HFF-Myc (cell line): ENCODE measurements around the gene OR52N4.

ENCODE experiments used
- DNase-seq: peaks from one replicate; pipeline ENCODE4 v3.0.0-alpha.2; 2011; ENCODE audit warnings: low read depth; ENCODE audit errors: extremely low read depth
- H3K4me3 ChIP-seq: replicated peaks from 2 replicates; pipeline ENCODE4 v1.5.1; 2011; ENCODE audit warnings: low read depth, mild to moderate bottlenecking, control low read depth, low read length
- TF ChIP-seq, protein P1 (sequence below): IDR thresholded peaks from 2 replicates; pipeline ENCODE4 v1.5.1; 2012; ENCODE audit warnings: mild to moderate bottlenecking, low read depth, low read length, control low read depth; ENCODE audit errors: missing control alignments

The OR52N4 gene

DNA sequence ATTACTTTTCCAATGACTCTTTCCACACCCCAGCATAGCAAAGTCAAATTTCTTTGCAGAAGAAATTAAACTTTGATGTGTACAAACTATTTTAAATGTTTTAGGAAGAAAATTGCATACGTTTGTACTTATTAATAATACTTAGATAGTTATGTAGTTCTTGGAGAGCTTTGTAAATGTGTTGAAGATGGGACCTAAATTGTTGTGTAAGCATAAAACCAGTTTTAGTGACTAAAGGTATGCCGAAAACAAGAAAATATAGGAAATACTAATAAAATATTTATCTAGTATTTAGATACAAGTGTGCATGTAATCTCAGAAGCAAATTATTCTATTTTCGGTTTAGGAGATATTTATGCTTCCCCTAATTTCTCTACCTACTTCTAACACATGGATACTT is 4.2 kb upstream of the OR52N4 start:
- TF ChIP-seq, protein P1, sequence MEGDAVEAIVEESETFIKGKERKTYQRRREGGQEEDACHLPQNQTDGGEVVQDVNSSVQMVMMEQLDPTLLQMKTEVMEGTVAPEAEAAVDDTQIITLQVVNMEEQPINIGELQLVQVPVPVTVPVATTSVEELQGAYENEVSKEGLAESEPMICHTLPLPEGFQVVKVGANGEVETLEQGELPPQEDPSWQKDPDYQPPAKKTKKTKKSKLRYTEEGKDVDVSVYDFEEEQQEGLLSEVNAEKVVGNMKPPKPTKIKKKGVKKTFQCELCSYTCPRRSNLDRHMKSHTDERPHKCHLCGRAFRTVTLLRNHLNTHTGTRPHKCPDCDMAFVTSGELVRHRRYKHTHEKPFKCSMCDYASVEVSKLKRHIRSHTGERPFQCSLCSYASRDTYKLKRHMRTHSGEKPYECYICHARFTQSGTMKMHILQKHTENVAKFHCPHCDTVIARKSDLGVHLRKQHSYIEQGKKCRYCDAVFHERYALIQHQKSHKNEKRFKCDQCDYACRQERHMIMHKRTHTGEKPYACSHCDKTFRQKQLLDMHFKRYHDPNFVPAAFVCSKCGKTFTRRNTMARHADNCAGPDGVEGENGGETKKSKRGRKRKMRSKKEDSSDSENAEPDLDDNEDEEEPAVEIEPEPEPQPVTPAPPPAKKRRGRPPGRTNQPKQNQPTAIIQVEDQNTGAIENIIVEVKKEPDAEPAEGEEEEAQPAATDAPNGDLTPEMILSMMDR: no peak
- DNase-seq: no peak
- no peak overlapping the region for H3K4me3 ChIP-seq

DNA sequence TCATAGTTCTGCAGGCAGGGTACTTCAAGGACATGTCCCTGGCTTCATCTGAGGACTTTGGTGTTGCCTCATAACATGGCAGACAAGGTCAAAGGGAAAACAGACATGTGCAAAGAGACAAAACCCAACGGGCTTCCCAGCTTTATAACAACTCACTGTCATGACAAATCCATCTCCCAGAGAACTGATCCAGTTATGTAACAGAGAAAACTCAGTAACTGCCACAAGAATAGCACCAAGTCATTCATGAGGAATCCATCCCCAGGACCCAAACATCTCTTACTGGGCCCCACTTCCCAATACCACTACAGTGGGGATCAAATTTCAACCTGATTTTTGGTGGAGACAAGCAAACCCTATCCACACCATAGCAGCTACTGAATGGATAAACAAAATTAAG is 13.0 kb downstream of the OR52N4 start:
- H3K4me3 ChIP-seq: no peak overlapping the region
- TF ChIP-seq, protein P1: no peak
- no peak for DNase-seq

DNA sequence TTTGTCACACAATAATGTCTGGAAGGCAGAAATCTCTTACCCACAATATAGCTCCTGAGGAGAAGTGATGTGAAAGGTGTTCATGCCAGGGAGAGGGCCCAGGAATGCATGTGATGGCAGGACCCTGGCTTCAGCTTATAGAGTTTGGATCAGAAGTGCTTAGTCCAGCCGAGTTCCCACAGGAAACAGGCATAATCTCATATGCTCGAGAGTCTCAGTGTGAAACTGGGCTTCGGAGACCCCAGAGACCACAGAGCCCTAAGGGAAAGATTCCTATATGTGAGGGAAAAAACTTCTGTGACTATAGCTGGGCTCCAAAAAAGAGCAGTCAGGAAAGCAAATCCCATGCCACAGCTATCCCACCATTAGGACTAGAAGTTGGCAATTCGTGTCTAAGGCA is 29.2 kb downstream of the OR52N4 start, which contains the start of gene OR52N5:
Gene OR52N5 (minus strand): TSS at position 101 of the 400 bp plus-strand sequence. CDS start 4,721 bp downstream, outside the sequence.
- no peak for DNase-seq
- H3K4me3 ChIP-seq: no peak within 1 kb of the TSS
- TF ChIP-seq, protein P1: no peak

DNA sequence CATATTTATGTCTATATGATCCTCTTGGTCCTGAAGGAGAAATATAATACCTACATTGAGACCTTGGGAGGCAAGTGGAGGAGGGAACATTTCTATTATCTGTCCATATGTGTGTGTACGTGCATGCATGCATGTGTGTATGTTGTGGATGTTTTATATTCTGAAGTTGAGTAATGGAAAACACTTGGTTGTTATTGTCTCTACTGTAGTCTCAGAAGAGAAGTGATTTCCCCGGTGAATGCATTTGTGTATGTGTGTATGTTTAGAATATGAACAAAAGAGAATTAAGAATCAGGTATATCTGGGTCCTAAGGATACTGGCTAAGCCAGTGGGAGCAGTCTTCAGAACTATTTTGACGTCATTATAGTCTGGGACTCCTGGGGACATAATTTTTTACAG is 37.1 kb downstream of the OR52N4 start, which contains the start of gene OR52N1:
Gene OR52N1 (minus strand): TSS at position 101 of the 400 bp plus-strand sequence. CDS start 2,449 bp downstream, outside the sequence.
- TF ChIP-seq, protein P1: no peak
- no peak for DNase-seq
- H3K4me3 ChIP-seq: no peak within 1 kb of the TSS

DNA sequence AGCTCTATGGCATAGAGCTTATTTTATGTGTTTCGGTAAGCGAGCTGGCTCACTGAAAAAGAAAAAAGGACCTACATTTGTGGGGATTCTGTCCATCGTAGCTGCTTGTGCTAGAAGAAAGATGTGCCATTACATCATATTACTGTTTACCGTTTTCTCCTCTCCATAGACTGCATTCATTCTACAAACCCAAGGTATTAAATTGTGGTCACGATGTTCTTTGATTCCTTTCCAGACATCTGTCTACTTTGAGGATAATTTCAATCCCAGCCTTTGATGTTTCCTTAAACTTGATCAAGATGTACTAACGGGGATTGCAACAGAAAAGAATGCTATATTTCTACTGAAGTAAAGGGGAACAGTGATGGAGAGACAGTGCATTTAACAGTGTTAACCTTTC is 42.5 kb downstream of the OR52N4 start:
- DNase-seq: no peak
- TF ChIP-seq, protein P1: no peak

DNA sequence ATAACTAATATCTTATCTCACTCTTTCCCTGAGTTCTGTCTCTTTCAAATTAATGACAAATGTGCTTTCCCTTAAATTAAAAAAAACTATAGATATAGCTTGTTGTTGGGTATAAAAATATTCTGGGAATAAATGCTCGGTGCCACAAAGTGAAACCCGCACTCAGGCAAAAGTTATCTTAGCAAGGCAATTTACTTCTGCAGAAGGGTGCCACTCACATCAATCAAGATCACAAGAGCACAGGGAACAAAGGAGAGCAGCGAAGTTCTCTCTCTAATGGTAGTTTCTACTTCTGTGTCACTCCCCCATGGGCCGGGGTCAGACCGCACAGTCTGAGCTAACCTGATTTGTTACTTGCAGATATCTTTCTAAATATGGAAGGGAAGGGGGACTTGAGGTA is 49.9 kb downstream of the OR52N4 start:
- H3K4me3 ChIP-seq: no peak overlapping the region
- TF ChIP-seq, protein P1: no peak
- no peak for DNase-seq

More for the DNA sequence above, 42.5 kb downstream of the OR52N4 start:
- no peak overlapping the region for H3K4me3 ChIP-seq
